ENCODE data around the gene PLA2R1.

The PLA2R1 gene

DNA sequence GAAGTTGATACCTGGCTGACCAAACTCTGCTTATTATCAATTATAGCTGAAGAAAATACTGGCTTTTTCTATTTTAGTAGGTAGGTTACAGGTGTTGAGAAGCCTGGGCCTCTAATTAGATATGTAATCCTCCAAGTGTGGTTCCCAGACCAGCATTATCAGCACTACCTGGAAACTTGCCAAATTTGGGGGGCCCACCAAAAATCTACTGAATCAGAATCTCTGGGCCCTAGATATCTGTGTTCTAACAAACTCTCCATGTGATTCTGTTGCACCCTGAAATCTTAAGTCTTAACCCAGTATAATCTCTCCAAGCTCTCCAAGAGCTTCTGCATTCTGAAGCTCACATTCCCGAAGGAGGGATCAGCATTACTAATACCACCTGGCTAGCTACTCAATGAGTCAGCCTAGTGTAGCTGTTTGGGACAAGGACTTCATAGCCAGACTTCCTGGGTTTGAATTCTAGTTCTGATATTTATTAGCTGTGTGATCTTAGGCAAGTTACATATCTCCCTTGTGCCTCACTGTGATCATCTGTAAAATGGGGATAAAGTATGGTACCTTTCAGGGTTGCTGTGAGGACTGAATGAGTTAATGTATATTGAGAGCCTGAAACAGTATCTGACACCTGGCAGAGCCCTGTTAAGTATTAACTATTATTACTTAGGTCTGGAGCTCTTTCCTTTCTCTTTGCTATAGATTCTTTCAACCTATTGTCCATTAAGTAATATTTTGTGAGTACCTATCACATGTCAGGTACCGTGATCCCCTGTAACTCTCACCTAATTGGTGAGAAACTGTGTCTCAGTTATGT lies 170.3 kb downstream of the PLA2R1 start:
- no peak for DNase-seq

DNA sequence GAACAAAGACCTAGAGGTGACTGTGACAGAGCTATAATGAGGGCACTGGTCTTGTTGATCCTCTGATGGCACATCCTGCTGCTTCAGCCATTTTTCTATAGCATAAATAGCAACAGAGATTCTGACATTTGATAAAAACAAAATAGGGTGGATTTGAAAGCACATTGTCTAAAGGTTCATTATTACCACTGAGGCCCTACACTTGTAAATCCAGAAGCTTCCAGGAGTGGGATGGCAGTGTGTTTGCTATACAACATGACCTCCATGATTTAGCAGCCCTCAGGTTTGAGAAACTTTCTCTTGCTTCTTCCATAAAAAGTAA lies 171.2 kb downstream of the PLA2R1 start:
- no peak for DNase-seq

DNA sequence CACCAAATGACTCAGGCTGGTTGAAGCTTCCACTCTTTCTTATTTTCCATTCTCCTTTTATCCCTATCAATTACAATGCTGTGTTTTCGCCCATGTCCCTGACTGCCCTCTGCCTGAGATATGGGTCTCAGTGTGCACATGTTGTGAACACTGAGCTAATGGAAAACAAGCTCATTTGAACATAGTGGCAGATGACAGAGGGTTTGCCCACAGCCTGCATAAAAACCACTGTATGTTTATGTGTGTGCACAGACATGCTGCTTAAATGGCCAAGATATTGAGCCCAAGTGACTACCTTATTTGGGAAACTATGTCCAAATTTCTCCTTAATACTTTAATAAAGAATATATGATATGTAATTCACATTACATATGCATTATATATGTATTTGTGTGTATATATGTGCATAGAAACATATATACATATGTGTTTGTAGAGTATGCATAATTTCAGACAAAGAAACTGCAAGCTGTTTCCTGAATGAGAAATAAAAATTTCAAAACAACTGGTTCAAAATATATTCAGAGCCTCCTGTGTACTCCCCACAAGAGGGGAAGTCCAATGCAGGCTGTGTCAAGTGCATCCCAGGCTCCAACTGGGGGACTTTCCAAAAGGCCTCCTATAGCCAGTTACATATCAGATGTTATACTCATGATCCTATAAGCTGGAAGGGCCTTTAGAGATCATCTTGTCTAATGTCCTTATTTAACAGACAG lies 171.7 kb downstream of the PLA2R1 start:
- peak; percentile 41 for DNase-seq

DNA sequence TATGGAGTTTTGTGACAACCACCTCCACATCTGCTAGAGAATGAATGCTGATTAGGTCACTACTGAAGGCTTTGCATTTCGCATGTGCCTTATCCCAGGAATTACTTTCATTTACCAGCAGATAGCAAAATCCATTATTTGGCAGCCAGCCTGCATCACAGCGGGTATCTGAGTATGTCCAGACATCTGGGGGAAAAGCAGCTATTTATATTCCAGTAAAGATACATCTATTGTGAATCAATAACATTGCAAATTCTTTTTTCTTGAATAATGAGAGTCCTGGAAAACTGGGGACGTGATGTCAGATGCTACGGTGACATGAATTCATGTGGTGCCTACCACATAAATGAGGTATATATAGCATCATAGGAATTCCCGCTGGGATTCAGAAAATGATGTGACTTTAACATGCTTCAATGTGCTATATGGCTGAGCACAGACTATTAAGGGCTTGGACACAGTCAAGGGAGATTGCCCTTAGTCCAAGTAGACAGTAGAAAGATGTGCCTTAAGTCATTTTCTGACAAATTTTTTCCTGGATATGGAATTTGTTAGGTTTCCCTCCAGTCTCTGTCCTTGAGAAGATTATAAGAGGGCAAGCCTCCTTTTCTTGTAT lies 180.2 kb downstream of the PLA2R1 start:
- DNase-seq: no peak

Data from activated CD4-positive, alpha-beta T cell treated with anti-CD3 and anti-CD28 coated beads, Interleukin-10, Interleukin-2, amounts not matched to agents 100 ng/mL and 50 ng/mL, durations not matched to agents 16 hours and 8 hours (primary cell).